HG03045 (cell line): ENCODE measurements around the gene AOAH.
"Not testable (repeated sequence)": the region's sequence is repeated elsewhere in the genome, so short reads cannot be mapped to it uniquely, and the experiment has no call there.

Experiments
- ATAC-seq: cut with Tn5 transposase; IDR thresholded peaks from one replicate; pipeline ENCODE4 v1.9.1; 2021; ENCODE audit warnings: mild to moderate bottlenecking, moderate library complexity; ENCODE audit not compliant: unreplicated experiment

The AOAH gene

GRCh38 chr7:36515847-36516246 lies 208.4 kb downstream of the AOAH start:
- no peak for ATAC-seq

DNA sequence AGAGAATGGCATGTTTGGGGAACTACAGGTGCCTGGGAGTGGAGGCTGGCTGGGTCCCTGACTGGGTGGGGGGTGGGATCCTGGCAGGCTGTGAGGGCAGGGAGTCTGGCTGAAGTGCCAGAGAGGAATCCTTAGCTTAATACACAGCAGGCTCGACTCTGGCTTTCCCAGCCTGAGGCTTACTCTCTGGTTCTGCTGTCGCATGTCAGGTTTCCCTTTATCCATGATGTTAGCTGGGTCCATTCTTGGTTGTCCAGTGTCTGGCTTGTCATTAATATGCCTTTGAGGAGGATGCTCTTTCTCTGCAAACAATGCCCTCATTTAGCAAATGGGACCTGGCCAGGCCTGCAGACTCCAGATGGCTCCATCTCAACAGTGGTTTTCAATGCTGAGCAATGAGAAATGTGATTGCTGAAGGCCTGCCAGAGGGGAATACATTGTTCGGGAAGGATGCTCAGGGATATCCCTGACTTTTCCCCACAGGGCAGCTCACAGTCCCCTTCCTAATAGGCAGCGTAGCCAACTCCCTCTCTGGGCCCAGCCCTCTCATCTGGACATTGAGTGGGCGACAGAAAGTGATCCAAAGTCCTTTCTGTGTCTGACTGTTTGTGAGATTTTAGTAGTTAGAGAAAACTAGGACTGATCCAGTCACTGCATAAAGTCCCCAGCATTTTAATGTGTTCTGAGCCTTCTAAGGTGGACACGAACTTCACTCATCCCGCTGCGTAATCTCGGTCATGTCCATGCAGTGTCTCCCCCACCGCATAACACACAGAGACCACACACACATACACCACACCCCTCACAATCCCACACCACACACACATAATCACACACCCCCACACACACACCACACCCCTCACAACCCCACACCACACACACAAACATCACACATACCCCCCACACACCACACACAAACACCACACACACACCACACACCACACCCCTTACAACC lies 209.7 kb downstream of the AOAH start:
- no peak for ATAC-seq

DNA sequence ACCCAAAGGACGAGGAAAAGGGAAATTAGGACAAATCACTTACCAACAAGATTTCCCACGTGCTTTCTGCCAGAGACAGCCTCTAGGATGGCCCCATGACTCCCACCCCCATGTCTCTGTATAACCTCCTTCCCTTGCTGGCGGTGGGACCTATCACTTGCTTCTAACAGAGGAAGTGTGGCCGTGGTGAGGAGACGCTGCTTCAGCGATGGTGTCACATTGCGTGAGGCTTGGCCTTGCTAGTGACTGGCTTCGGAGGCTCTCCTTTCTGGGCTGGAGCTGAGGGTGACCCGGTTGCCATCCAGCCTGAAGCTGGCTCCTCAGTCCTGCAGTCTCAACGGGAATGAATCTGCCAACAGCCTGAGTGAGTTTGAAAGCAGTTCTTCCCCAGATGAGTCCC lies 210.9 kb downstream of the AOAH start:
- no peak for ATAC-seq

GRCh38 chr7:36512616-36513015 lies 211.7 kb downstream of the AOAH start:
- ATAC-seq, result no peak

GRCh38 chr7:36509962-36510361 lies 214.3 kb downstream of the AOAH start:
- no peak for ATAC-seq

DNA sequence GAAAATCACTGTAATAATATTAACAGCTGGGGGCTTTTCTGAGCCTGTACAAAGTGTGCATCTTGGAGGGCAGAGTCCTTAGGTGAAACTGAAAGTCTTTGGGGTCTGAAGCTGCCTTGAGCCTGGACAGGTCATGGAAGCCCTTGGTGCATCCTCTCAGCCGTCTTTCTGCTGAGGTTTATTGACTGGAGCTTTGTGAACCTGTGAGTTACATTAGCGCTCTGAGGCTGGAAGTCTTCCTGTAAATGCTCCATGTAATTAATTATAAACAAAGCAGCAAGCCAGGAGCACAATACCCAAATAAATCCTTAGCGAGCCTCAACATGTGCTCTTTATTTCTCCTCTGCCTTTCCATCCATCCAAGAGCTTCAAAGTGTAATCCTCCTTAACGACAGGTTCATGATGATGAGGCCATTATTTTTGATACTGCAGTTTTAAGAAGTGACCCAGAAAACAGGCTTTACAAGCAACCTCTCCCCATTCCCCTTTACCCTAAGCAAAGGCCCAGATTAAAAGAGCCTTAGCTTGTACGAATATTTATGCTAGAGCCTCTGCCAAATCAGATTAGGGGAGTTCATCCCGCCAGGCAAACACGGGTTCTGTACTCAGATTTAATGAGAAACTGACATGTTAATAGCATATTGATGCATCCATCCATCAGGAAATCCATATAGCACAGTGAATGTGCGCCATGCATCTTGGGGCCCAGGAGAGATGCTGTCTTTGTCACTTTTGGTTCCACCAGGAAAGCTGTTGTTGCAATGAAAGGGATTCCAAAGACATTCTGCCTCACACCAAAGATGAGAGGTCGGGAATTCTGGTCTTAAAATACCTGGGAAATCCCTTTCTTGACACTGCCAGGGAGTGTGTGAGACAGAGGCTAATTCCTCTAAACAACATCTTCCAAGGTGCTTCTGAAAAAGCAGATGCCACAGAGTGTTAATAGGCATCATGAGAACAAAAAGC lies 216.5 kb downstream of the AOAH start:
- no peak for ATAC-seq

- no peak for ATAC-seq
Measured at GRCh38 chr7:36506820-36507219, 217.5 kb downstream of the AOAH start.

- no peak for ATAC-seq
Measured at GRCh38 chr7:36506130-36506798, 218.0 kb downstream of the AOAH start.

GRCh38 chr7:36504617-36505016 lies 219.7 kb downstream of the AOAH start:
- not testable (repeated sequence) for ATAC-seq

GRCh38 chr7:36504216-36504615 lies 220.1 kb downstream of the AOAH start:
- not testable (repeated sequence) for ATAC-seq

DNA sequence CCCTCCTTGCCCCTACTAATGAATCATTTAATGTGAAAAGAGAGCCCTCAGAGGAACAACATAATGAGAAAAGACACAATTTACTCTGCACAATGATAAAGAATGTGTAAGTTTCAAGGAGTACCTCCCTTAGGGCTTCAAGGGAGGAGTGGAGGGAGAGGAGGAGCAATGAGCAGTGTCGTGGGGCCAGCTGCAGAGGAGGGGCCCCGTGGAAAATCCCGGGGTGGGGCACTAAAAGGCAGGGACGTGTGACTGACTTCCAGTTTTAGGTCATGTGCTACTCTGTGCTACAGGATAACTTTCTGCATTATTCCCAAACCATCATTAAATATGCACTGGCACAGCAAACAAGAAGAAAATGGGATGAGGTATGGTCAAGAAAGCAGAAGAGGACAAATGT lies 226.5 kb downstream of the AOAH start:
- ATAC-seq, result no peak

- ATAC-seq, result not testable (repeated sequence)
Measured at GRCh38 chr7:36497176-36497575, 227.1 kb downstream of the AOAH start.

DNA sequence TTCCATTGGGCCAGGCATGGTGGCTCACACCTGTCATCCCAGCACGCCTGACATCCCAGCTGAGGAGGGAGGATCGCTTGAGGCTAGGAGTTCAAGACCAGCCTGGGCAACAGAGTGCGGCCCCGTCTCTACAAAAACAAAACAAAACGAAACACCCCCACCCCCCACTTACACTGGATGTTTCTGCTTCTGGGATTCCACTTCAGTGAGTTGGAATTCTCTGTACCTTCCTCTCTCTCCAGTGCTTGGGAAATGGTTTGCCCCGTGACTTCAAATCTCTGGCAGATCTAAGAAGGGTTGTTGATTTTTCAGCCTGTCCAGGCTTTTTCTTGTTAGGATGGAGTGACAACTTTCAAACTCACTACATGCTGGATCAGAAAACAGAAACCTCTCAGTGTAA lies 227.7 kb downstream of the AOAH start:
- ATAC-seq, result no peak

DNA sequence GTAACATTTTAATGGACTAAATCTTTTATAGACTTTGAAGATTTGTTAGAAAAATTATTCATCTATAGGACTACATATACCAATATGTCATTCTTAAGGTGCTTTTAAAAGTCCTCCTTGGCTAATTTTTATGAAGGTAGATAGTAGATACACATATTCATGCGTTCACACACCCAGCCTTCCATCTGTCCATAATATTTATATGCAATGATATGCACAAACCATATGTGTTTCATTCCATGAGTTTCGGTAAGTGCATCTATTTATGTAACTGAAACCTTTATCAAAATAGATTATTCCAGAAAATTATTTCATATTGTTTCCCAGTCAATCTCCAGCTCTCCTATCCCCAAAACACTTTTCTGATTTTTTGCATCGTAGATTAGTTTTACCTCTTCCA lies 233.0 kb downstream of the AOAH start:
- no peak for ATAC-seq

- ATAC-seq, result no peak
Measured at GRCh38 chr7:36490419-36490830, 233.9 kb downstream of the AOAH start.

DNA sequence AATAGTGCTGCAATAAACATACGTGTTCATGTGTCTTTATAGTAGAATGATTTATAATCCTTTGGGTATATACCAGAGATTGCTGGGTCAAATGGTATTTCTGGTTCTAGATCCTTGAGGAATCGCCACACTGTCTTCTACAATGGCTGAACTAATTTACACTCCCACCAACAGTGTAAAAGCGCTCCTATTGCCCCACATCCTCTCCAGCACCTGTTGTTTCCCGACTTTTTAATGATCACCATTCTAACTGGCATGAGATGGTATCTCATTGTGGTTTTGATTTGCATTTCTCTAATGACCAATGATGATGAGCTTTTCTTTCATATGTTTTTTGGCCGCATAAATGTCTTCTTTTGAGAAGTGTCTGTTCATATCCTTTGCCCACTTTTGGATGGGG lies 235.6 kb downstream of the AOAH start:
- not testable (repeated sequence) for ATAC-seq

DNA sequence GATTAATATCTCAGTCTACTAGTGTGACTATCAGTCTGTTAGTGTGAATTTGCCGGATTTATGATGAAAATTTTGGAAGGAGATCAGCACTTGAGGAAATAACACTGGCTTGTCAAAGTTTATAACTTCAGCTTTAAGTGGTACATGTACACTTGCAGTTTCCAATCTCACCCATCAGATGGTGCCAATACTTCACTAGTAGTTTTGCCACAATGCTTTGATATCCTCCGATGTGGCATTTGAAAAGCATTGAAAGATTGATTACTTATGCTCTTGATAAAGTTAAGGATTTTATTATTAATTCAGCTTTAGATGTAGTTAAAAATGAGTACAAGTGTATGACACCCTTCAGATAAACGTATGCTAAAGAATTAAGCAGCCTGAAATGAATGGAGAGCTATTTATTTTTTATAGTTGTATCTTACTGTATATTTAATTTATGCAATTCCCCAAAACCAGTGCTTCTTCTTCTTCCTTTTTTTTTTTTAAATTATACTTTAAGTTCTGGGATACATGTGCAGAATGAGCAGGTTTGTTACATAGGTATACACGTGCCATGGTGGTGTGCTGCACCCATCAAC lies 236.4 kb downstream of the AOAH start:
- no peak for ATAC-seq

- ATAC-seq, result no peak
Measured at GRCh38 chr7:36486336-36486735, 238.0 kb downstream of the AOAH start.

- ATAC-seq, result no peak
Measured at GRCh38 chr7:36484265-36484664, 240.0 kb downstream of the AOAH start.

DNA sequence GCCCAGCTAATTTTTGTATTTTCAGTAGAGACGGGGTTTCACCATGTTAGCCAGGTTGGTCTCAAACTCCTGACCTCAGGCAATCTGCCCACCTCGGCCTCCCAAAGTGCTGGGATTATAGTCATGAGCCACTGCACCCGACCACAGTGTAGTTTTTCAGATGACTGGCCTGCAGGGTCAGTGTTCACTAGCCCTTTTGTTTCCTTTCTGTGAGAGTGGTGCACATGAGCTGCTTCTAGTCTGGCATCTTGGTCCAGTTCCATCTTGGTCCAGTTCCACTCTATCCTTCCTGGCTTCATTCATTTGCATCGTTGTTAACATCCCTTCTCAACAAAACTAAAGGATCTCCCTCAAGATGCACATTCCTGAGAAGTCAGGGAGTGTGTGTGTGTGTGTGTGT lies 240.4 kb downstream of the AOAH start:
- ATAC-seq, result not testable (repeated sequence)

DNA sequence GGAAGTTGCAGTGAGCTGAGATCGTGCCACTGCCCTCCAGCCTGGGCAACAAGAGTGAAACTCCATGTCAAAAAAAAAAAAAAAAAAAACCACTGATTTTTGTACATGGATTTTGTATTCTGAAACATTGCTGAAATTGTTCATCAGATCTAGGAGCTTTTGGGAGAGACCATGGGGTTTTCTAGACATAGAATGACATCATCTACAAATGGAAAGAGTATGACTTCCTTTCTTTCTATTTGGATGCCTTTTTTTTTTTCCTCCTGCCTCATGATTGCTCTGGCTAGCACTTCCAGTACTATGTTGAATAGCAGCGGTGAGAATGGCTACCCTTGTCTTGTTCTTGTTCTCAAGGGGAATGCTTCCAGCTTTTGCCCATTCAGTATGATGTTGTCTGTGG lies 245.5 kb downstream of the AOAH start:
- ATAC-seq, result no peak
